Neuronal stem cell (in vitro differentiated cells): ENCODE measurements around the gene ATXN7.

Source experiments
- DNase-seq: peaks from one replicate; pipeline ENCODE4 v3.0.0-alpha.2; 2013; ENCODE audit warnings: low spot score
- H2AFZ ChIP-seq: one replicate; pipeline ENCODE4 v1.6.1; 2013; ENCODE audit warnings: mild to moderate bottlenecking, low read length, inconsistent platforms
- H2AK5ac ChIP-seq: 2 replicates; pipeline ENCODE4 v1.6.1; 2013; ENCODE audit warnings: low read depth, mild to moderate bottlenecking, inconsistent platforms, low read length, moderate library complexity, mixed read lengths
- H2BK120ac ChIP-seq: 2 replicates; pipeline ENCODE4 v1.6.1; 2013; ENCODE audit warnings: low read depth, mild to moderate bottlenecking, inconsistent platforms, low read length, moderate library complexity, mixed read lengths
- H2BK12ac ChIP-seq: one replicate; pipeline ENCODE4 v1.6.1; 2013; ENCODE audit warnings: low read length, inconsistent platforms
- H2BK15ac ChIP-seq: 2 replicates; pipeline ENCODE4 v1.6.1; 2013; ENCODE audit warnings: mild to moderate bottlenecking, low read length, inconsistent platforms, mixed read lengths
- H2BK5ac ChIP-seq: one replicate; pipeline ENCODE4 v1.6.1; 2013; ENCODE audit warnings: inconsistent platforms, mild to moderate bottlenecking, low read length, moderate library complexity
- H3K14ac ChIP-seq: one replicate; pipeline ENCODE4 v1.6.1; 2013; ENCODE audit warnings: low read length, inconsistent platforms
- H3K18ac ChIP-seq: 2 replicates; pipeline ENCODE4 v1.6.1; 2013; ENCODE audit warnings: low read length, inconsistent platforms
- H3K23ac ChIP-seq: 2 replicates; pipeline ENCODE4 v1.6.1; 2013; ENCODE audit warnings: low read depth, mild to moderate bottlenecking, mixed read lengths, low read length, inconsistent platforms; ENCODE audit not compliant: poor library complexity
- H3K27ac ChIP-seq: replicated peaks from 3 replicates; pipeline ENCODE4 v1.5.1; 2013; ENCODE audit warnings: low read length, inconsistent platforms
- H3K27me3 ChIP-seq, 3 experiments: 2 replicates each; pipeline ENCODE4 v1.6.1; 2013; ENCODE audit warnings: low read length in 3 of 3, mild to moderate bottlenecking in 2 of 3, inconsistent platforms in 1 of 3, low read depth in 1 of 3, mixed read lengths in 1 of 3, moderate library complexity in 1 of 3; ENCODE audit not compliant: control insufficient read depth in 3 of 3, insufficient read depth in 3 of 3
- H3K36me3 ChIP-seq, 2 donors: replicated peaks in 1 of 2; 2 replicates each; pipeline ENCODE4 v1.6.1; 2013; ENCODE audit warnings: low read length in 2 of 2; ENCODE audit not compliant: control insufficient read depth in 2 of 2, insufficient read depth in 2 of 2
- H3K4ac ChIP-seq: 2 replicates; pipeline ENCODE4 v1.6.1; 2013; ENCODE audit warnings: inconsistent platforms, mild to moderate bottlenecking, low read length, moderate library complexity
- H3K4me1 ChIP-seq, 2 donors: 1 replicate in 1 of 2; 2 replicates in 1 of 2; pipeline ENCODE4 v1.6.1; 2013; ENCODE audit warnings: low read length in 2 of 2, low read depth in 1 of 2; ENCODE audit not compliant: control insufficient read depth in 2 of 2, insufficient read depth in 1 of 2
- H3K4me2 ChIP-seq: one replicate; pipeline ENCODE4 v1.6.1; 2013; ENCODE audit warnings: mild to moderate bottlenecking, low read length, inconsistent platforms; ENCODE audit not compliant: insufficient read depth, poor library complexity, severe bottlenecking
- H3K4me3 ChIP-seq, 2 donors: 2 replicates each; pipeline ENCODE4 v1.5.1; 2013; ENCODE audit warnings: low read length in 2 of 2, mild to moderate bottlenecking in 2 of 2, inconsistent platforms in 1 of 2, moderate library complexity in 1 of 2
- H3K79me1 ChIP-seq: one replicate; pipeline ENCODE4 v1.6.1; 2013; ENCODE audit warnings: low read depth, mild to moderate bottlenecking, inconsistent platforms, low read length, moderate library complexity
- H3K9ac ChIP-seq: one replicate; pipeline ENCODE4 v1.6.1; 2013; ENCODE audit warnings: mild to moderate bottlenecking, low read depth, low read length, inconsistent platforms; ENCODE audit not compliant: poor library complexity
- H3K9me3 ChIP-seq, 2 donors: replicated peaks in 1 of 2; 2 replicates each; pipeline versions ENCODE3 to v1.6.1; 2013; ENCODE audit warnings: low read length in 2 of 2, mild to moderate bottlenecking in 2 of 2, inconsistent platforms in 1 of 2, low read depth in 1 of 2, mixed read lengths in 1 of 2, moderate library complexity in 1 of 2; ENCODE audit not compliant: control insufficient read depth in 2 of 2, insufficient read depth in 1 of 2
- H4K8ac ChIP-seq: one replicate; pipeline ENCODE4 v1.6.1; 2013; ENCODE audit warnings: low read depth, mild to moderate bottlenecking, inconsistent platforms, low read length, moderate library complexity
- H4K91ac ChIP-seq: one replicate; pipeline ENCODE4 v1.6.1; 2013; ENCODE audit warnings: low read length, low read depth, mild to moderate bottlenecking, inconsistent platforms; ENCODE audit not compliant: poor library complexity
- WGBS, 2 donors: extraction: QIAGEN DNeasy Blood & Tissue Kit; methylation state at CpG; one replicate each; pipeline ENCODE4 v1.1.7; 2013; ENCODE audit warnings: missing lambda C conversion rate in 2 of 2, mixed read lengths in 1 of 2; ENCODE audit not compliant: insufficient read length in 2 of 2, insufficient replicate concordance in 1 of 2; ENCODE audit errors: extremely low coverage in 2 of 2; 5-methylcytosine and 5-hydroxymethylcytosine counted together

Gene ATXN7

GRCh38 chr3:63832395-63832794 lies 31.3 kb upstream of the ATXN7 start:
- no peak overlapping the region for H3K4ac ChIP-seq

GRCh38 chr3:63841704-63842103 lies 22.0 kb upstream of the ATXN7 start:
- Histone ChIP-seq H2BK15ac (no peak overlapping the region), H3K4me1 (peaks cover 0 to 3% of the 10 kb centered on the region in 2 donors), H2AK5ac (no peak overlapping the region), H4K8ac (no peak overlapping the region), H3K23ac (no peak overlapping the region), H3K4me3 (no peak overlapping the region), H2BK12ac (no peak overlapping the region), H3K9ac (no peak overlapping the region), H3K79me1 (no peaks in the 10 kb centered on the region), H3K27me3 (no peaks in the 10 kb centered on the region), H3K14ac (no peak overlapping the region), H2BK120ac (no peak overlapping the region), H4K91ac (no peak overlapping the region), H3K36me3 (peaks cover 0 to 8% of the 10 kb centered on the region in 2 donors), H3K18ac (no peak overlapping the region), H3K4ac (no peak overlapping the region), H2BK5ac (no peak overlapping the region), H3K9me3 (no peaks in the 10 kb centered on the region), H3K4me2 (no peak overlapping the region), H2AFZ (no peak overlapping the region), H3K27ac (no peak overlapping the region)
- WGBS, 2 donors: no CpG with 5 or more reads among the region's 1 CpG
- DNase-seq: no peak

More at GRCh38 chr3:63832395-63832794, 31.3 kb upstream of the ATXN7 start:
- H2BK120ac ChIP-seq: no peak overlapping the region
- no peak overlapping the region for H3K4me2 ChIP-seq
- no peak overlapping the region for H3K27ac ChIP-seq
- H4K8ac ChIP-seq: no peak overlapping the region
- peaks cover 2 to 85% of the 10 kb centered on the region in 2 donors for H3K36me3 ChIP-seq
- no peaks in the 10 kb centered on the region for H3K9me3 ChIP-seq
- H2AFZ ChIP-seq: no peak overlapping the region
- H2BK15ac ChIP-seq: no peak overlapping the region
- H3K14ac ChIP-seq: no peak overlapping the region
- no peak overlapping the region for H3K9ac ChIP-seq
- no peak overlapping the region for H2BK5ac ChIP-seq
- no peak overlapping the region for H2BK12ac ChIP-seq
- no peak overlapping the region for H4K91ac ChIP-seq
- no peak overlapping the region for H3K4me3 ChIP-seq
- DNase-seq: no peak
- no peaks in the 10 kb centered on the region for H3K4me1 ChIP-seq
- no CpG with 5 or more reads among the region's 6 CpGs for WGBS, 2 donors
- no peak overlapping the region for H3K23ac ChIP-seq
- H3K79me1 ChIP-seq: no peaks in the 10 kb centered on the region
- no peak overlapping the region for H2AK5ac ChIP-seq
- no peaks in the 10 kb centered on the region for H3K27me3 ChIP-seq
- H3K18ac ChIP-seq: no peak overlapping the region

- no peak overlapping the region for H2BK12ac ChIP-seq
- no peaks in the 10 kb centered on the region for H3K27me3 ChIP-seq
- H3K18ac ChIP-seq: no peak overlapping the region
- no peak overlapping the region for H3K4ac ChIP-seq
- H2BK120ac ChIP-seq: no peak overlapping the region
- no peak overlapping the region for H4K8ac ChIP-seq
- H3K9ac ChIP-seq: no peak overlapping the region
- H3K4me3 ChIP-seq: no peak overlapping the region
- H3K27ac ChIP-seq: no peak overlapping the region
- no peaks in the 10 kb centered on the region for H3K9me3 ChIP-seq
- no peak overlapping the region for H2AFZ ChIP-seq
- no peak overlapping the region for H2AK5ac ChIP-seq
- no peak for DNase-seq
- peaks cover 0 to 3% of the 10 kb centered on the region in 2 donors for H3K4me1 ChIP-seq
- H3K36me3 ChIP-seq: peaks cover 0 to 6% of the 10 kb centered on the region in 2 donors
- no peak overlapping the region for H2BK5ac ChIP-seq
- H3K4me2 ChIP-seq: no peak overlapping the region
- no peak overlapping the region for H4K91ac ChIP-seq
- H3K23ac ChIP-seq: no peak overlapping the region
- H2BK15ac ChIP-seq: no peak overlapping the region
- no peaks in the 10 kb centered on the region for H3K79me1 ChIP-seq
- no peak overlapping the region for H3K14ac ChIP-seq
These were observed 21.5 kb upstream of the ATXN7 start for GRCh38 chr3:63842127-63842526.

GRCh38 chr3:63845215-63845614 lies 18.5 kb upstream of the ATXN7 start:
- H3K4me3 ChIP-seq: no peak overlapping the region
- no peaks in the 10 kb centered on the region for H3K27me3 ChIP-seq
- H3K27ac ChIP-seq: no peak overlapping the region
- no peak overlapping the region for H2BK120ac ChIP-seq
- no peak overlapping the region for H2BK12ac ChIP-seq
- no peaks in the 10 kb centered on the region for H3K79me1 ChIP-seq
- peaks cover 4 to 5% of the 10 kb centered on the region in 2 donors for H3K4me1 ChIP-seq
- DNase-seq: no peak
- H3K36me3 ChIP-seq: no peaks in the 10 kb centered on the region
- no peaks in the 10 kb centered on the region for H3K9me3 ChIP-seq
- no peak overlapping the region for H2AFZ ChIP-seq
- H3K9ac ChIP-seq: no peak overlapping the region
- WGBS, 2 donors: no CpG with 5 or more reads among the region's 4 CpGs
- H3K4ac ChIP-seq: no peak overlapping the region
- H3K4me2 ChIP-seq: no peak overlapping the region
- no peak overlapping the region for H4K91ac ChIP-seq
- no peak overlapping the region for H3K23ac ChIP-seq
- no peak overlapping the region for H3K18ac ChIP-seq
- no peak overlapping the region for H2BK15ac ChIP-seq
- H4K8ac ChIP-seq: no peak overlapping the region
- no peak overlapping the region for H2AK5ac ChIP-seq
- no peak overlapping the region for H2BK5ac ChIP-seq
- no peak overlapping the region for H3K14ac ChIP-seq
